D341Med (cell line): ENCODE results near the gene PHYHD1.

ENCODE experiments used
- DNase-seq: peaks from one replicate; pipeline ENCODE4 v3.0.0; 2012; ENCODE audit warnings: low spot score

Gene PHYHD1

DNA sequence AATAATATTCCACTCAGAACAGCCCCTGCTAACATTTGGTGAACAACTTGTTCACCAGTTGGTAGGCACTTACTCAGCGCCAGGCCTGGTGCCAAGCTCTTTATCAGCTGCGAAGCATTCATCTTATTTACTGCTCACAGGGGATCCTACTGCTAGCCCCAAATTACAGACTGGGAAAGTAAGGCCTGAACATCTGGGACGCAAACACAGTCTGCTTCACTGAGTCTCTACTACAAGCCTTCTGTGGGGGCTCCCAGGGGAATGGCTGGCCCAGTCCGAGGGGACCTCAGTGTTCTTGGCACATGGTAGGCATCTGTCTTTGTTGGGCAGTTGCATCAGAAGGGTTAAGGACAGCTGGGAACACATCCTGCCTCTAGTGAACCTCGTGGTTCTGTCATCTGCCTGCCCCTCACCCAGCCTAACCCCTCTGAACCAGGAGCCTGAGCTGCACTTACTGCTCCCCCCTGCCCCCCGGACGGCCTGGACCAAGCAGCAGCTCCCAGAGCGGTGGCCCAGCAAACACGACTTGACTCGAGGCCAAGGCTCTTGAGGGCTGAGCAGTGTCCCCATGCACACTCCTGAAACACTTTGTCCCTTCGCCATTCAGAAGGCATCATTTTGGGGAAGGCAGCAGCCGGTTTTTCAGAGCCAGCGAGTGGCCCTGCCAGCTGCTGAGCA, at the start of gene PHYHD1:
Gene PHYHD1 (plus strand): TSS at position 602 of the 678 bp plus-strand sequence. CDS start 1,342 bp downstream, outside the sequence.
- peak; percentile 65 for DNase-seq

DNA sequence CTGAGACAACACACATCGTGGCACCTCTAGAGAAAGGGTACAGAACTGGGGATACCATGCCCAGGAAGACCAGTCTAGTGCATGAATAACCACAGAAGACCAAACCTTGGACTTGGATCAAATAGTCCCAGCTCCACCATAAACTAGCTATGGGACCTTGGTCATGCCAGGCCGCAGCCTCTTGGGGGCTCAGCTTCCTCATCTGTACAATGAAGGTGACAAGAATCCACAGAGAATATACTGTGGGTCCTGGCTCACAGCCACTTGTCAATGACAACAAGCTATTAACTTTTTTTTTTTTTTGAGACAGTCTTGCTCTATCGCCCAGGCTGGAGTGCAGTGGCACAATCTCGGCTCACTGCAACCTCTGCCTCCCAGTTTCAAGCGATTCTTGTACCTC, 42.9 kb upstream of the PHYHD1 start:
- no peak for DNase-seq

GRCh38 chr9:128881884-128882676, 38.7 kb upstream of the PHYHD1 start, which contains the start of the genes KYAT1 and LRRC8A:
Gene KYAT1 (minus strand): TSS chr9:128881950. CDS start chr9:128845405, 36,545 bp downstream.
Gene LRRC8A (plus strand): TSS chr9:128882133. CDS start chr9:128907165, 25,032 bp downstream.
- peak; percentile 95 for DNase-seq

GRCh38 chr9:128882677-128883603, 37.8 kb upstream of the PHYHD1 start:
- DNase-seq = peak; percentile 39

- DNase-seq = no peak
Measured at GRCh38 chr9:128884164-128884563, 36.6 kb upstream of the PHYHD1 start.

GRCh38 chr9:128885376-128885775, 35.4 kb upstream of the PHYHD1 start:
- no peak for DNase-seq

GRCh38 chr9:128885798-128886197, 35.0 kb upstream of the PHYHD1 start:
- no peak for DNase-seq

DNA sequence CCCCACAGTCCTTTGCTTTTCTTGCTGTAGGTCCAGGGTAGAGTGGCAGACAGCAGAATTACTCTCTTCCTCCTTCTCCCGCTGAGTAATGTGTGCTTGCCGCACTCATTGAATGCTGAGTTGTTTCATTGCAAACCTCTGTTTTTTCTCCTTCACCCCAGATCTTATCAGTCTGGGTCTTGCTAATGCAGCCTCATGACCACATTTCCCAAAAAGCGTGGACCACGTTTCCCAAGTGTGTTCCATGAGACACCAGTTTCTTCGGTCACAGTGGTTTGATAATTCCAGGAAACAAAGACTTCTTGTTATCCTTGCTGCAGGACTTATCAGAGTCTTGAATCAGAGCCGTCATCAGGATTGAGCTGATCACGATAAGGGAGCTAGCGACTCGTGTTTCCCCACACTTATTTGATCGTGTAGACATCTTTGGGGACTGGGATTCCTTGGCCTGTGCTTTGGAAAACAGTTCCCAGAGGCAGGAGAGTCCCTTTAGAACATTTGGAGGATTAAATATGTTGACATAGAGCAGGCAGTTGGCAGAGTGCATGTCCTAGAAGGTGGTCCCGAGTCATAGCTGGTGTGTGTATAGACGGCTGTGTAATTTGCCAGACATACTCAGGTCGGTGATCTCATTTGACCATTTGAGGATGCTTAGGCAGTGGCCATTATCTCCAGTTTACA, 34.4 kb upstream of the PHYHD1 start:
- DNase-seq = no peak

- DNase-seq = no peak
Measured at GRCh38 chr9:128887049-128887448, 33.7 kb upstream of the PHYHD1 start.

DNA sequence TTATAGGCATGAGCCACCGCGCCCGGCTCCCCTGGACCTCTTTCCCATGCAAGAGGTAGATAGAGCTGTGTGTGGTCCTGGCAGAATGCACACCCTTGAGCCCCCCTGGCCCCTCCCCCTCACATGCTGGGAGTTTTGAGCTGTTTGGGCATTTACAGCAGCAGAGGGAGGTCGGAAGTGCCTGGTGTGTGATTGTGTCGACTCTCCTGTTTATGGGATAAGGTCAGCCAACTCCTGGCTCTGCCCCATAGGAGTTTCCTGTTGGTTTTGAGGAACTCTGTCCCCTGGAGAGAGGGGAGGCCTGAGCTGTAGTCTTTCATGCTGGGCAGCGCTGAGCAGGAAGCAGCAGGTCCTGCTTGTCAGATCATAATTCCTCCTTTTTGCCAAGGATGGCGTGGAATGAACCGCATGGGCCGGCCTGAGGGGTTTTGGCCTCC, 32.9 kb upstream of the PHYHD1 start:
- DNase-seq = no peak

GRCh38 chr9:128891321-128892220, 29.2 kb upstream of the PHYHD1 start:
- DNase-seq = no peak

GRCh38 chr9:128892221-128892921, 28.4 kb upstream of the PHYHD1 start:
- DNase-seq = no peak

- no peak for DNase-seq
Measured at GRCh38 chr9:128893354-128893753, 27.4 kb upstream of the PHYHD1 start.

DNA sequence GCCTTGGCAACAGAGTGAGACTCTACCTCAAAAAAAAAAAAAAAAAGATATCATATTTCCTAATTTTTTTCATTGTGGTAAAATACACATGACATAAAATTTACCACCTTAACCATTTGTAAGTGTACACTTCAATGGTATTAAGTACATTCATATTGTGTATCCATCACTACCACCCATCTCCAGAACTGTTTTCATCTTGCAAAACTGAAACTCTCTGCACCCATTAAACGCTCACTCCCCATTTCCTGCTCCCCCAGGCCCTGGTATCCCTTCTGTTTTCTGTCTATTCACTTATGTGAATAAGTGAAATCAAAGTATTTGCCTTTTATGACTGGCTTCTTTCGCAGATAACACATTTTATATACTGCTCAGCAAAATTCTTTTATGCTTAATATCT, 26.0 kb upstream of the PHYHD1 start:
- no peak for DNase-seq

DNA sequence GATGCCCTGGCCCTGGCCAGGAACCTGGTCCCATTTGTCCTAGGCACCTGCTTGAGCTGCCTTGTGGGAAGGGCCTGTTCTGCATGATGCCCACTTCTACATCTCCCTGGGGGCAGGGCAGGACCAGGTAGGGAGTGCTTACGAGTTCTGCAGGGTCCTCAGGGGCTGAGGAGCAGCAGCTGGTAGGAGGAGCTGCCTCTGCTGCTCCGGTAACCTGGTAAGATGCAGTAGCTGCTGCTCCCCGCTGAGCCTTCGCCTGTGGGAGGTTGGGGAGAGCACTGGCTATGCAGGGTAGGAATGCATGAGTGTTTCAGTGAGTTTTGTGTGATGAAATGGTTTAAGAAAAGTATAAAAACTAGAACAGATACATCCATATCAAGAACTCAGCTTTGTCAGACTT, 25.2 kb upstream of the PHYHD1 start:
- DNase-seq = no peak

- DNase-seq = no peak
Measured at GRCh38 chr9:128898382-128898781, 22.4 kb upstream of the PHYHD1 start.

DNA sequence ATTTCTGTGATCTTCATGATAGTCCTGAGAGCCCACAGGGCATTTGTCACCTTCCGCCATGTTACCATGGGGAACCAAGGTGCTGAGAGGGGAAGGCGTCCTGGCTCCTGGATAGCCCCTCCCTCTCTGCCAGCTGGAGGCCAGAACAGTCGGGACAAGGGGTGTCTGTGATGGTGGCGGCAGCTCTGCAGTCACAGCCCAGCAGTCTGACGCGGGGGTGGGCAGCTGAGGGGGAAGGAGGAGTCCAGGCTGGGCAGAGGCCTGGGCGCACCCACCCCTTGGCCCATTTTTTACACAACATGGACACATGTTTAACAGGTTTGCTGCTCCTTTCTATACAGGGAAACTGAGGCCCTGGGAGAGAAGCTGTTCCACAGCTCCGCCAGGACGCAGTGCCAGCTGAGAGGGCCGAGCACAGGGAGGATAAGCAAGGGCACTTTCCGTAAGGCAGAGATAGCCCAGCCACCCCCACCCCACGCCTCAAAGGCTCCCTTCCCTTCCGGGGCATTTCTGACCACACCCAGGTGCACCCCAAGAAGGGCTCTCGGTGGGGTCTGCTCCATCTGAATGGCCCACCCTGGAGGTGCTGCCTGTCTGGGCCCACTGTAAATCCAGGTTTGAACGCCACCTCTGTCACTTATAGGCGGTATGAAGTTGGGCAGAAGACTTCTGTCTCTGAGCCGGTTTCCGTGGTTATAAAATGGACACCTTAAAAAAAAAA, 21.8 kb upstream of the PHYHD1 start:
- DNase-seq = no peak

- DNase-seq = no peak
Measured at GRCh38 chr9:128899566-128900322, 21.0 kb upstream of the PHYHD1 start.
